NCI-H187 (cell line): ENCODE results near the gene DTL.

Experiments used
- DNase-seq, 2 experiments: peaks; one replicate each; lab custom pipeline; 2025; lab: John Stamatoyannopoulos, UW

Gene DTL

DNA sequence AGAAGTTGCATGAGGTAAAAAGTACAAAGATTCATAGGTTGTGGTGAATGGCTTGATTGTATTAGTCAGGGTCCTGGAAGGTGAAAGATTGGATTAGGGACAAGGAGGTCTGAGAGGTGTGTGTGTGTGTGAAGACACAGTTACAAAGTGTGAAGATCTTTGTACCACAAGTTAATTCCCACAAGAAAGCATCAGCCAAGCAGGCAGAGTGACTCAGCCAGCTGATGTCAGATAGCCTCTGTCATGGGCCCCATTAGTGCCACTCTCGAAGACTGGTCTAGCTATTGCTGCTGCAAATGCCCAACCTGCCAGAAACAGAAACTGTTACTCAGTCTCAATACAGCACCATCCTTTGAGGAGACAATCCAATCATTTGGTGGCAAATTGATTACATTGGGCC, 96.5 kb downstream of the DTL start:
- no peak for DNase-seq

DNA sequence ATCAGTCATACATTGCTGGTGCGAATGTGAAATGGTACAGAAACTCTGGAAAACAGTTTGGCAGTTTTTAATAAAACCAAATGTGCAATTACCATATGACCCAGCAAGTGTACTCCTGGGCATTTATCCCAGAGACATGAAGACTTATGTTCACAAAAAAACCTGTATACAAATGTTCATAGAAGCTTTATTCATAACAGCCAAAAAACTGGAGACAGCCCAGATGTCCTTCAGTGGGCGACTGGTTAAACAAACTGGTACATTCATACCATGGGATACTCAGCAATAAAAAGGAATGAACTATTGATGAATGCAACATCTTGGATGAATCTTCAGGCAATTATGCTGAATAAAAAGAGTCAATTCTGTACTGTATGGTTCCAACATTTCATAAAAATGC, 97.8 kb downstream of the DTL start:
- no peak for DNase-seq

DNA sequence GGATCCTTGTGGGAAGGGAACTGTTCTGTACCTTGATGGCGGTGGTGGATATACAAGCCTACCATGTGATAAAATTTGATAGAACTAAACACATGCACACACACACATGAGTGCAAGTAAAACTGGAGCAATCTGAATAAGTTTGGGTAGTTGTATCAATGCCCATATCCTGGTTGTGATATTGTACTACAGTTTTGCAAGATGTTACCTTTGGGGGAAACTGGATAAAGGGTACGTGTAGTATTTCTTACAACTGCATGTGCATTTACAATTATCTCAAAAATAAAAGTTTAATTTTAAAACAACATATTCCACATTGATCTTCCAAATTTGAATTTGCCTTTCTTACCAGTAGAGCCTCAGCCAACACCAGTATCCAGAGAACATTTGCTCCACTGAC, 99.6 kb downstream of the DTL start:
- no peak for DNase-seq

DNA sequence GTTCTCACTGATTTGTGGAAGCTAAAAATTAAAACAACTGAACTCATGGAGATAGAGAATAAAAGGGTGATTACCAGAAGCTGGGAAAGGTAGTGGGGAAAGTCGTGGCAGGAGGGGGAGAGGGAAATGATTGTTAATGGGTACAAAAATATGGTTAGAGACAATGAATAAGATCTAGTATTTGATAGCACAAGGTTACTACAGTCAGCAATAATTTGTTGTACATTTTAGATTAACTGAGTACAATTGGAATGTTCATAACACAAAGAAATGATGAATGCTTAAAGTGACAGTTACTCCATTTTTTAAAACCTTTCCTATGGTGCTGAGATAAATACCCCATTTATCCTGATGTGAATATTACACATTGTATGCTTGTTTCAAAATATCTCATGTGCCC, 102.3 kb downstream of the DTL start:
- DNase-seq: no peak

DNA sequence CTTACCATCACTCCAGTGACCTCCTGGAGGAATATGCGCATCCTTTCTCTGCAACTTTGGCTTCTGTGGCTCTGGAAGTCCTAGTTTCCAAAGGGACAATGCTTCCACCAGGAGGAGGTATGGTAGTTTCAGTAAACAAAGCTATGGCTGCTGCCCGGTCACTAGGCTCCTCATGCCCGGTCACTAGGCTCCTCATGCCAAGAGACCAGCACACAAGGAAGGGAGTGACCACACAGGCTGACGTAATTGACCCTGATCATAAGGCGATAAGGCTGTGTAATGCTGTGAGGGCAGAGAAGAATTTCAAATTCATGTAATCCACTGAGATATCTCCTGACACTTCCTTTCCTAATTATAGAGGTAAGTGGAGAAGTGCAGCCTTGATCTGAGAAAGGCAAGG, 102.9 kb downstream of the DTL start:
- no peak for DNase-seq

DNA sequence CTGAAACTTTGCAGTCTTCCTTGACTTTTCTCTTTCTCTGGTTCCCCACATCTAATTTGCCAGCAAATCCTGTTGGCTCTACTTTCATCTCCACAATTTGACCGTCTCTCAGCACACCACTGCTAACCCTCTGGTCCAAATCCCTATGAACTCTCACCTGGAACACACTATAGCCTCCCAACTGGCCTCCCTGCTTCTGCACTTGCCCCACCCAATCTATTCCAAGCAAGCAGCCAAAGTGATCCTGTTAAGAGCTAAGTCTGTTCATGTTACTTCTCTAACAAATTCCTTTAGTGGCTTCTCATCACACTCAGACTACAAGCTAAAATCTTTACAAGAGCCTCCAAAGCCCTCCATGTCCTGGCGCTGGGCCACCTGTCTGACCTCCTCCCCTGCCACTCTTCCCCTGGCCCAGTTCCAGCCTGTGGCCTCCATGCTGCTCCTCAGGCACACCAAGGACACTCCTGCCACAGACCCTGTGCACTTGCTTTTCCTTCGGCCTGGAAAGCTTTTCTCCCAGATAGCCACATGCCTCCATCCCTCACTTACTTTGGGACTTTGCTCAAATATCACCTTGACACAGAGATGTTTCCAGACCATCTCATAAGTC, 104.1 kb downstream of the DTL start:
- DNase-seq: no peak

DNA sequence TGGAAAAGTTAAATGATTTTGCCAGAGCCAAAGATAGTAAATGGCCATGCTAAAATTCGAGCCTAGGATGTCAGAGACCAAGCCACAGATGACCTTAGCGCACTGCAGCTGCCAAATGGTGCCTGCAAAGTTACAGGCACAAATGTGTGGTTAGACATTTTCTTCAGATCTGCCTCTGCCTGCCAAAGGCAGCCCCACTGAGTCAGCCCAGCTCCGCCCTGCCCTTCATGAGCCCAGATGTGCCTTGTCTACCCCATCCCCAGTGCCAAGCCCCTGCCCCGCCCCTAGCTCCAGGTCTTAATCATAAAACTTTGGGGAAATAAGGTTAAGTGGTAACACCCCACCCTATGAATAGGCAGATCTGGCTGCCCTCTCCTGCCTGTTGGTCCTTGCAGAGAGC, 105.9 kb downstream of the DTL start:
- DNase-seq: no peak

DNA sequence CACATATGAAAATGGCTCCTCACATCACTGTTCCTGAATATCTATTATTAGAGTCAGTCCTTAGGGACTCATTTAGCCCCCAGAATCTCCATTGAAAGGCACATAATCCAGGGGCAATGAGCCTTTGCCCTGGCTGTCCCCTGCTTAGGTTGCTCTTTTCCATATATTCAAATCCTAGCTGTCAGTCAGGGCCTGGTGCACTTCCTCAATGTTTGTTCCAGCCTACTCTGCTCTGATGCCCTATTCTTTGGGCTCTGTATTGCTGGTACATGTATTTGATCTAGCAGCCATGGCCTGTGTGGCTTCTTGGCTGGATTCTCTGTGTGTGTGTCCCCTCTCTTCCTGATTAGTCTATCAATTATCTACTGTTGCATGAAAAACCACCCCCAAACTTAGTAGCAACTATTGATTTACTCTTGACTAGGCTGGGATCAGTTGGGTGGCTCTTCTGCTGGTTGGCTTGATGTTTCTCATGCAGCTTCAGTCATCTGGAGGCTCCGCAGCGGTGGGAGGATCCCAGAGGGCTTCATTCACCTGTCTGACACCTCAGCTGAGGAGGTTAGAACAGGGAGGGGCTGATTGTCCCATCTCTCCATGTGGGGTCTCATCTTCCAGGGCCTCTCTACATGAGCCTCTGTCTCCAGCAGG, 107.5 kb downstream of the DTL start:
- no peak for DNase-seq

DNA sequence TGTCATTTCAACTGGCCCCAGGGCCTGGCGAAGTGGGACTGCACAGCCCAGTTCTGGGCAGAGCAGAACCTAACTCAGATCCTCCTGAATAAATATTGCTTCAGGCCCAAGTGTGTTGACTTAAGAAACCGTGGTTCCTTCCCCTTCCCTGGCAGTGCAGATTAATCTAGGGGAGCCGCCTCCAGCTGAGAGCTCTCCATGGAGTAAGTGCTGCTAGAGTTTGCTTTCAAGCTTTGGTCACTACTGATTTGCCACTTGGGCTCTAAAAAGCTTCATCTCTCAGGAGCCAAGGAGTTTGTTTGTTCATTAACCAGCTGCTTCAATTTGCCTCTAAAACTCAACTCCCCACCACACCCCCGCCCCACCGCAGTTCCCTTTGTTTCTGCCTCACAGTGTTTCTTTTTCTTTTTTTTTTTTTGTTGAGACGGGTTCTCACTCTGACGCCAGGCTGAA, 112.1 kb downstream of the DTL start:
- DNase-seq: peak; percentile 45 to 70

DNA sequence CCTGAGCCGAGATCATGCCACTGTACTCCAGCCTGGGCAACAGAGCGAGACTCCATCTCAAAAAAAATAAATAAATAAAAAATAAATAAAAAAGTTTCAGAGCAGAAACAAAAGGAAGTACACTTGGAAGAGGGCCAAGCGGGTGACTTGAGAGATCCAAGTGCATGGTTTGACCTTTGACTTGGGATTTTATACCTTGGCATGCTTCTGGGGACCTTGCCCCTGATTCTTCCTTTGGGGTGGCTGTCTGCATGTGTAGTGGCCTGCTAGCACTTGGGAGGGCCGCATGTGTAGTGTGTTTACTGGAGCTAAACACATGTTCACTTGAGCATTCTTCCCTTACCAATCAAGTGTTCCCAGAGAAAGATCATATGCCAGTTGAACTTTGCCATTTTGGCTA, 114.0 kb downstream of the DTL start:
- no peak for DNase-seq

DNA sequence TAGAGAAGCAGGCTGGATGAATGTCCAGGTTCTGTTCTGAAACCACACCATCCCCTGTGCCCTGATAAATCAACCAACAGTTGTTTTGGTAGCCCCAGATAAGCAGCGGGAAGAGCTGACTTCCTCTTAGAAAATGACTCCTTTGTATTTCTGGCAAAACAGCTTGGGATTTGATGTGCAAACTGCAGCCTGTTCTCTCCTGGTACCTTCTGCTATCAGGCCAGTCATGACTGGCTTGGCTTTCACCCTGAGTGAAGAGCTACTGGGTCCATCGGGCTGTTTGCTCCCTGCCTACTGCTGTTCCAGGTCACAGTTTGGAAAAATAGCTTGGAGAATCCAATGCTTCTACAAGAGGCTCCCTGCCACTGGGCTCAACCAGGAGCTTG, 116.8 kb downstream of the DTL start:
- no peak for DNase-seq

DNA sequence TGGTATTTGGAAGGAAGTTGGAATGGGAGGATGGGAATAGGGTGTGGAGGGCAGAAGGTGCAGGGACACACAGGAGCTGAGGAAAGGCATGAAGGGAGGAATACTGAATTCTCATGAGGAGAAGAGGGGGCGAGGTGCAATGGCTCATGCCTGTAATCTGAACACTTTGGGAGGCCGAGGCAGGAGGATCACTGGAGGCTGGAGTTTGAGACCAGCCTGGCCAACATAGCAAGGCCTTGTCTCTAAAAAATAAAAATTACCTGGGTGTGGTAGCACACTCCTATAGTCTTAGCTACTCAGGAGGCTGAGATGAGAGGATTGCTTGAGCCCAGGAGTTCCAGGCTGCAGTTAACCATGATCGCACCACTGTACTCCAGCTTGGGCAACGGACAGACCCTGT, 117.3 kb downstream of the DTL start:
- DNase-seq: no peak

DNA sequence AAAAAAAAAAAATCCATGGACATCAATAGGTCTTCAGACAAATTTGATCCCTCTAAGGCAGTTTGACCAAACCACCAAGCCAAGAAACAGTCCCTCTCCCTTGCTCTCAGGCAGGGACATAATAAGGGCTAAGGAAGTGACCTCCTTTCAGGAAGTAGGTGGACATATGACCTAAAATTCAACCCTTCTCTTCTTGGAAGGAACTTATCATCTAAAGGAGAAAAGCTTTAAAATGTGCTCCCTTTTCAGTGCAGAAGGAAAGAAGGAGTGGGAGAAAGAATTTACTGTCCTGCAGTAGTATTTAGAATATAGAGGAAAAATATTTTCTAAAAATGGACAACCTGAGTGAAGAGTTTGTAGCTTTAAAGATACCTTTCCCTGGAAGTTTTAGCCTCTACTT, 118.1 kb downstream of the DTL start:
- no peak for DNase-seq
